ENCODE results near the gene ADGRG2. TPM values are rescaled to one million over a fixed set of nuclear protein-coding genes. Genes with fewer than 3 reads are reported as not detected.

Gene ADGRG2
- total RNA-seq, 3 donors from 2014 or later (not counting 1 experiment from before 2014, with no cell fraction given), result not detected

DNA sequence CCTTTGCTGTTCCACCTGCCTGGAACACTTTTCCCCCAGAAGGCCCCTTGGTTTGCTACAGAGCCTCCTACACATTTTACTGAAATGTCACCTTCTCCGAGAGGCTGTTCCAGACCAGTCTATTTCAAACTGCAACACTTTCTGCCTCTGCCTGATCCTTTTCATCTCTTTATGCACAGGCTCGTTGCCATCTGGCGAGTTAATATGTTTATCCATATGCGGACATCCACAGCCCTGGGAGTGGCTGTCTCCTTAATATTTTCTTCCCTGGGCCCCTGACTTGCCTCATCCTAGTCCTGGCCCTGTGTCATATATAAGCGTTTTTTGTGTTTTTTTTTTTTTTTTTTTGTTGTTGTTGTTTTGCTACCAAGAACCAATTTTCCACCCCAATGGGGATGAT, 73.2 kb downstream of the ADGRG2 start:
- no peak overlapping the region for H3K4me3 ChIP-seq (ENCODE audit: low read length)
- ATAC-seq (no peak), DNase-seq (no peak)
- no peaks in the 10 kb centered on the region for H3K9me3 ChIP-seq (ENCODE audit: control insufficient read depth, insufficient read depth, low read length)
- H3K4me1 ChIP-seq (ENCODE audit: control insufficient read depth, insufficient read depth, low read length), result no peaks in the 10 kb centered on the region
- Mint-ChIP-seq H3K36me3 (no peaks in the 10 kb centered on the region), H3K27me3 (ENCODE audit: low read depth in 2 of 2) (no peaks in the 10 kb centered on the region), H3K4me1 (peaks cover 0 to 4% of the 10 kb centered on the region in 2 donors), H3K9me3 (no peaks in the 10 kb centered on the region), H3K4me3 (no peak overlapping the region), H3K27ac (no peak overlapping the region)
- no peaks in the 10 kb centered on the region for H3K36me3 ChIP-seq (ENCODE audit: control insufficient read depth, insufficient read depth, low read length)
- 91% methylated on average over 4 of the region's 5 CpGs for WGBS (ENCODE audit: insufficient coverage)
- intact Hi-C loops (cut with micrococcal nuclease), result no loop called here
- H3K27ac ChIP-seq (ENCODE audit: low read length), result no peak overlapping the region
- H3K27me3 ChIP-seq (ENCODE audit: control insufficient read depth, insufficient read depth, low read length), result no peaks in the 10 kb centered on the region
- TF ChIP-seq, protein P1, sequence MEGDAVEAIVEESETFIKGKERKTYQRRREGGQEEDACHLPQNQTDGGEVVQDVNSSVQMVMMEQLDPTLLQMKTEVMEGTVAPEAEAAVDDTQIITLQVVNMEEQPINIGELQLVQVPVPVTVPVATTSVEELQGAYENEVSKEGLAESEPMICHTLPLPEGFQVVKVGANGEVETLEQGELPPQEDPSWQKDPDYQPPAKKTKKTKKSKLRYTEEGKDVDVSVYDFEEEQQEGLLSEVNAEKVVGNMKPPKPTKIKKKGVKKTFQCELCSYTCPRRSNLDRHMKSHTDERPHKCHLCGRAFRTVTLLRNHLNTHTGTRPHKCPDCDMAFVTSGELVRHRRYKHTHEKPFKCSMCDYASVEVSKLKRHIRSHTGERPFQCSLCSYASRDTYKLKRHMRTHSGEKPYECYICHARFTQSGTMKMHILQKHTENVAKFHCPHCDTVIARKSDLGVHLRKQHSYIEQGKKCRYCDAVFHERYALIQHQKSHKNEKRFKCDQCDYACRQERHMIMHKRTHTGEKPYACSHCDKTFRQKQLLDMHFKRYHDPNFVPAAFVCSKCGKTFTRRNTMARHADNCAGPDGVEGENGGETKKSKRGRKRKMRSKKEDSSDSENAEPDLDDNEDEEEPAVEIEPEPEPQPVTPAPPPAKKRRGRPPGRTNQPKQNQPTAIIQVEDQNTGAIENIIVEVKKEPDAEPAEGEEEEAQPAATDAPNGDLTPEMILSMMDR (IDR thresholded peaks at IDR 0.05), result no peak

DNA sequence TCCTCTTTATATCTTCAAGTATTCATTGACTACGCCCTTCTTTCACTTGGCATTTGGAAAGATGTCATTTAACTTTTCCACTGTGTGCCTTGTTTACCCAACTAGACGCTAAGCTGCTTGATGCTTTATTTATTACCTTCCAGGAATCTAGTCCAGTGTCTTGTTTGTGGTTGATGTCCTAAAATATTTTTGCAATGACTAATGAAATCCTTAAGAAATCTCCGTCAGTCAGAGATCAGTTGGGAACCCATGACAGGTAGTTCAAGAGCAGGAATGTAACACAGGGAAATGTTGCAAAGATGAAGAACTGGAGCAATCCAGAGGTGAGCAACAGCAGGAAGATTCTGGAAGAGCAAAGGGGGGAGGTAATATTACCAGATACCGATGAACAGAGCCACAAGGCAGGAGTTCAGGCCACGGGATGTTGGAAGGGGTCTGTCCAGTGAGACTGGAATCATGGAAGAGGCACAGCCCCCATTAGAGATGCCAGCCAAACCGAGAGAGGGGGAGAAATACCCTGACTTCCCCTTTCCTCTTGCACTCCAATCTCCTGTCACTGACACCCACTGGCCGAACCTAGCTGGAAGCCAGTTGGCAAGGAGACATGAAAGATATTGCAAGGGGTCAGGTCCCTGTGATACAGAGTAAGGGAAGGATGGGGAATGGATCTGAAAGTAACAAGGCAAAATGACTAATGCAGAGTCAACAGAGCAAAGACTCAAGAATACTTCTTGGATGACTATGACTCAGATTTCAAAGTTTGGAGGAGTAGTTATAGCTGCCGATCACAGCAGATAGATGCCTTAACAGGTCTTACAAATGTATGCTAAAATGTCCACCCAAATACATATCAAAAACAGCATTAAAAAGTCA, 75.7 kb downstream of the ADGRG2 start:
- Mint-ChIP-seq H3K9me3 (no peaks in the 10 kb centered on the region), H3K36me3 (no peaks in the 10 kb centered on the region), H3K4me3 (no peak overlapping the region), H3K4me1 (peaks cover 0 to 4% of the 10 kb centered on the region in 2 donors), H3K27ac (no peak overlapping the region), H3K27me3 (ENCODE audit: low read depth in 2 of 2) (no peaks in the 10 kb centered on the region)
- TF ChIP-seq, protein P1 (IDR thresholded peaks at IDR 0.05), result no peak
- H3K36me3 ChIP-seq (ENCODE audit: control insufficient read depth, insufficient read depth, low read length), result no peaks in the 10 kb centered on the region
- DNase-seq (no peak), ATAC-seq (no peak)
- H3K27ac ChIP-seq (ENCODE audit: low read length), result no peak overlapping the region
- H3K27me3 ChIP-seq (ENCODE audit: control insufficient read depth, insufficient read depth, low read length), result no peaks in the 10 kb centered on the region
- H3K4me3 ChIP-seq (ENCODE audit: low read length), result no peak overlapping the region
- H3K9me3 ChIP-seq (ENCODE audit: control insufficient read depth, insufficient read depth, low read length), result no peaks in the 10 kb centered on the region
- H3K4me1 ChIP-seq (ENCODE audit: control insufficient read depth, insufficient read depth, low read length), result no peaks in the 10 kb centered on the region
- WGBS (ENCODE audit: insufficient coverage), result 91% methylated on average over 5 of the region's 8 CpGs
- intact Hi-C loops (cut with micrococcal nuclease), result no loop called here

DNA sequence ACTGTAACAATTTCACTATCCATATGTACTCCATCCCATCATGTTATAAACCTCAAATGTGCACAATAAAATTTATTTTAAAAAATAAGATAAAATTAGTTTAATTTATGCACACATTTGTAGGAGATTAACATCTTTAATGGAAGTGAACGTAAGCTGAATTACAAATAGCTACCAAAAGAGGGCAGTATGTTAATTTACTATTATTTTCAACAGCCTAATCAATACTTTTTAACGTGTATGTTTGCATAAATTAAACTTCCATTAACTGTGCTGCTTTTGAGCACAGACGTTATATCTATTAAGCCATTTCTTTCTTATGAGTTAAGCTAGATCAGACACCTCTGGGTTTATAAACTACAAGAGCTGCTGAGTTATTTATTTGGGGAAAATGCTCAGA, 81.9 kb downstream of the ADGRG2 start:
- no peak overlapping the region for H3K4me3 ChIP-seq (ENCODE audit: low read length)
- intact Hi-C loops (cut with micrococcal nuclease), result no loop called here
- no peak overlapping the region for H3K27ac Mint-ChIP-seq

More for the DNA sequence above, 81.9 kb downstream of the ADGRG2 start:
- TF ChIP-seq, protein P1 (IDR thresholded peaks at IDR 0.05), result no peak
- H3K4me1 ChIP-seq (ENCODE audit: control insufficient read depth, insufficient read depth, low read length), result no peaks in the 10 kb centered on the region
- H3K27me3 Mint-ChIP-seq (ENCODE audit: low read depth in 2 of 2), result peaks cover 0 to 7% of the 10 kb centered on the region in 2 donors
- H3K27me3 ChIP-seq (ENCODE audit: control insufficient read depth, insufficient read depth, low read length), result no peaks in the 10 kb centered on the region
- DNase-seq, result peak in 1 of 2 donors; percentile 1
- no peaks in the 10 kb centered on the region for H3K9me3 Mint-ChIP-seq
- no peaks in the 10 kb centered on the region for H3K9me3 ChIP-seq (ENCODE audit: control insufficient read depth, insufficient read depth, low read length)
- no peak overlapping the region for H3K4me3 Mint-ChIP-seq
- H3K36me3 ChIP-seq (ENCODE audit: control insufficient read depth, insufficient read depth, low read length), result no peaks in the 10 kb centered on the region
- no peak for ATAC-seq
- H3K27ac ChIP-seq (ENCODE audit: low read length), result no peak overlapping the region
- no CpG with 5 or more reads among the region's 3 CpGs for WGBS (ENCODE audit: insufficient coverage)
- H3K4me1 Mint-ChIP-seq, result peaks cover 0 to under 1% of the 10 kb centered on the region in 2 donors
- H3K36me3 Mint-ChIP-seq, result no peaks in the 10 kb centered on the region

Data from natural killer cell (primary cell).